Measurements from ENCODE around the gene HIPK2. TPM values are rescaled to one million over a fixed set of nuclear protein-coding genes. Genes with fewer than 3 reads are reported as not detected.

Gene HIPK2
- total and polyA plus RNA-seq, 2 experiments from 2014 or later = 7.3 to 16.9 TPM

DNA sequence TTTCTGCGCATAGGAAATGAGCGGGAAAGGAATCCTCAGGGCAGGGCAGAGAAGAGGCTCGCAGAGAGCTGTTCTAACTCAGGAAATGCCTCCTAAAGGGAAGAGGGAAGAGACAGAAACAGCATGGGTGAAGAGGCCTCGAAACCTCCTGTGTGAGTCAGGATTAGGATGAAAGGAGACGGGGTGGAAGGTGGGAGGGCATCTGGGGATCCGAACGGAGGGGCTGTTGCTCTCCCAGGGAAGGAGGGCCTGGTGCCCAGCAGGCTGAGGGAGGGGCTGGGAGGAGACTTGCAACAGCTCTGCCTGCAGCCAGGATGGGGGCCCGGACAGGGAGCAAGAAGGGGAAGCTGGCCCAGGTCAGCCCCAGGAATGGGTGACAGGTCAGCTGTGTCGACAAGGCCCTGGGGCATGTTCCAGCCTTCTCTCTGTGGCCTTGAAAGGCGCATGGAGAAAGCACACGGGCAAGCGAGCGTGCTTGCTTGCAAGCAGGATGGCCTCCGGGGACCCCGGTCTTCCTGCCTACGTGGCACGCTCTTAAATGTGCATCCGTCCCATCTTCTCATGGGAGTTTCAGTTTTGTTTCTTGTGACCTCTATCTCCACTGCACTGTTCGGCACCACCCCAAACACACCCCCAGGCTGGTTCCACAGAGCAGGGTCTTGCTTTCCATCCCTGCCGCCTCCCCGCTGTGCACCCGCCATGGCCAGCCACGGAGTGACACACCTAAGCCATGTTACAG, 63.5 kb downstream of the HIPK2 start:
- Histone ChIP-seq H3K27me3 (ENCODE audit: insufficient read depth) (no peaks in the 10 kb centered on the region), H3K27ac (ENCODE audit: low read depth) (no peak overlapping the region), H3K36me3 (ENCODE audit: insufficient read depth) (no peaks in the 10 kb centered on the region), H3K4me1 (ENCODE audit: insufficient read depth) (peaks cover 20% of the 10 kb centered on the region), H3K4me2 (no peak overlapping the region), H2AFZ (no peak overlapping the region), H3K4me3 (no peak overlapping the region), H3K79me2 (replicated peaks; ENCODE audit: insufficient read depth) (no peaks in the 10 kb centered on the region; the same call in 1 of the 2 replicates), H4K20me1 (replicated peaks; ENCODE audit: insufficient read depth) (no peaks in the 10 kb centered on the region), H3F3A (replicated peaks; ENCODE audit: low read depth) (no peaks in the 10 kb centered on the region), H3K9me2 (ENCODE audit: insufficient read depth) (0 out of 2 replicates have a peak, but pooled peaks cover 10% of the 10 kb centered on the region)
- H3K4me3 Mint-ChIP-seq = no peak overlapping the region; the same call in 2 of the 3 replicates
- peaks cover 28% of the 10 kb centered on the region for H3K36me3 Mint-ChIP-seq (ENCODE audit: low read depth)
- H3K9me3 Mint-ChIP-seq = no peaks in the 10 kb centered on the region
- no peak for DNase-seq (ENCODE audit: low spot score)
- H3K27me3 Mint-ChIP-seq (ENCODE audit: insufficient read depth, low read depth, poor library complexity) = peaks cover 13% of the 10 kb centered on the region
- TF ChIP-seq POLR2AphosphoS5 (IDR thresholded peaks at IDR 0.05; ENCODE audit: low read depth) (no peak), STAT1 (IDR thresholded peaks at IDR 0.05; ENCODE audit: unreplicated experiment) (no peak), CREB1 (CRISPR knock-in tag; IDR thresholded peaks at IDR 0.05; ENCODE audit: low read depth) (no peak), JUNB (IDR thresholded peaks at IDR 0.05; ENCODE audit: unreplicated experiment) (no peak), ZNF331 (CRISPR knock-in tag; IDR thresholded peaks at IDR 0.05; ENCODE audit: low read depth) (no peak)
- TF ChIP-seq, protein P1, sequence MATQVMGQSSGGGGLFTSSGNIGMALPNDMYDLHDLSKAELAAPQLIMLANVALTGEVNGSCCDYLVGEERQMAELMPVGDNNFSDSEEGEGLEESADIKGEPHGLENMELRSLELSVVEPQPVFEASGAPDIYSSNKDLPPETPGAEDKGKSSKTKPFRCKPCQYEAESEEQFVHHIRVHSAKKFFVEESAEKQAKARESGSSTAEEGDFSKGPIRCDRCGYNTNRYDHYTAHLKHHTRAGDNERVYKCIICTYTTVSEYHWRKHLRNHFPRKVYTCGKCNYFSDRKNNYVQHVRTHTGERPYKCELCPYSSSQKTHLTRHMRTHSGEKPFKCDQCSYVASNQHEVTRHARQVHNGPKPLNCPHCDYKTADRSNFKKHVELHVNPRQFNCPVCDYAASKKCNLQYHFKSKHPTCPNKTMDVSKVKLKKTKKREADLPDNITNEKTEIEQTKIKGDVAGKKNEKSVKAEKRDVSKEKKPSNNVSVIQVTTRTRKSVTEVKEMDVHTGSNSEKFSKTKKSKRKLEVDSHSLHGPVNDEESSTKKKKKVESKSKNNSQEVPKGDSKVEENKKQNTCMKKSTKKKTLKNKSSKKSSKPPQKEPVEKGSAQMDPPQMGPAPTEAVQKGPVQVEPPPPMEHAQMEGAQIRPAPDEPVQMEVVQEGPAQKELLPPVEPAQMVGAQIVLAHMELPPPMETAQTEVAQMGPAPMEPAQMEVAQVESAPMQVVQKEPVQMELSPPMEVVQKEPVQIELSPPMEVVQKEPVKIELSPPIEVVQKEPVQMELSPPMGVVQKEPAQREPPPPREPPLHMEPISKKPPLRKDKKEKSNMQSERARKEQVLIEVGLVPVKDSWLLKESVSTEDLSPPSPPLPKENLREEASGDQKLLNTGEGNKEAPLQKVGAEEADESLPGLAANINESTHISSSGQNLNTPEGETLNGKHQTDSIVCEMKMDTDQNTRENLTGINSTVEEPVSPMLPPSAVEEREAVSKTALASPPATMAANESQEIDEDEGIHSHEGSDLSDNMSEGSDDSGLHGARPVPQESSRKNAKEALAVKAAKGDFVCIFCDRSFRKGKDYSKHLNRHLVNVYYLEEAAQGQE (IDR thresholded peaks at IDR 0.05; ENCODE audit: unreplicated experiment) = no peak
- TF ChIP-seq, protein P2, sequence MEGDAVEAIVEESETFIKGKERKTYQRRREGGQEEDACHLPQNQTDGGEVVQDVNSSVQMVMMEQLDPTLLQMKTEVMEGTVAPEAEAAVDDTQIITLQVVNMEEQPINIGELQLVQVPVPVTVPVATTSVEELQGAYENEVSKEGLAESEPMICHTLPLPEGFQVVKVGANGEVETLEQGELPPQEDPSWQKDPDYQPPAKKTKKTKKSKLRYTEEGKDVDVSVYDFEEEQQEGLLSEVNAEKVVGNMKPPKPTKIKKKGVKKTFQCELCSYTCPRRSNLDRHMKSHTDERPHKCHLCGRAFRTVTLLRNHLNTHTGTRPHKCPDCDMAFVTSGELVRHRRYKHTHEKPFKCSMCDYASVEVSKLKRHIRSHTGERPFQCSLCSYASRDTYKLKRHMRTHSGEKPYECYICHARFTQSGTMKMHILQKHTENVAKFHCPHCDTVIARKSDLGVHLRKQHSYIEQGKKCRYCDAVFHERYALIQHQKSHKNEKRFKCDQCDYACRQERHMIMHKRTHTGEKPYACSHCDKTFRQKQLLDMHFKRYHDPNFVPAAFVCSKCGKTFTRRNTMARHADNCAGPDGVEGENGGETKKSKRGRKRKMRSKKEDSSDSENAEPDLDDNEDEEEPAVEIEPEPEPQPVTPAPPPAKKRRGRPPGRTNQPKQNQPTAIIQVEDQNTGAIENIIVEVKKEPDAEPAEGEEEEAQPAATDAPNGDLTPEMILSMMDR (conservative IDR thresholded peaks at IDR 0.05; ENCODE audit: low read depth in 2 of 2) = no peak
- H3K4me1 Mint-ChIP-seq = peaks cover 42% of the 10 kb centered on the region
- ATAC-seq = peak; percentile 32
- H3K27ac Mint-ChIP-seq = no peak overlapping the region; the same call in 1 of the 2 replicates

DNA sequence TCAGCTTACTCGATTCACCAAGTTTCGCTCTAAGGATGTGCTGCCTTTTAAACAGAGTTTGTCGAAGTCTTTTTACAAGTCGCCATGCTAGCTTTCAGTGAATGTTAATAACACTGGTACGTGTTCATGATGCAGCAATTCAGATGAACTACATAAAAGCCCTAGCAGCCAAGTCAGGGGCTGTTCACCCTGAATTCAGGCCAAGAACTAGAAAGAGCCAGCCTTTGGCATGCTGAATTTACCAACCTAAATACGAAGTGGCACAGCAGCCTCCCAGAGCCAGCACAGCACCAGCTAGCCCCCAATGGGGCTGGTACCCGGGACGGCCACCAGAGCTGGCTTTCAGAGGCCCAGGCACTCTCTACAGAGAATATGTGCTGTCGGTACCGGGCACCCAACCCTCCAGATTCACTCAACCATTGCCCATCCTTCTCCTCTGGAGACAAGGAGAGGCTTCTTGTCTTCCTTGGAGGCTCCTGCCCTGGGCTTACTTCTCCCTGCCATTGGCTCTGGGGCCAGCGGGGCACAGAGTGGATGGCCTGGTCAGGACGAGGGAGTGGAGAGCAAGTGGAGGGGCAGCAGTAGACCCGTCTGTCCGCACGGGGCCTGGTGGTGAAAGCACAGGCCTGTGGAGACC, 64.2 kb downstream of the HIPK2 start:
- Mint-ChIP-seq H3K27me3 (ENCODE audit: insufficient read depth, low read depth, poor library complexity) (peaks cover 13% of the 10 kb centered on the region), H3K4me1 (peaks cover 42% of the 10 kb centered on the region), H3K4me3 (no peak overlapping the region; the same call in 2 of the 3 replicates), H3K27ac (no peak overlapping the region), H3K9me3 (no peaks in the 10 kb centered on the region), H3K36me3 (ENCODE audit: low read depth) (peaks cover 28% of the 10 kb centered on the region)
- H3F3A ChIP-seq (replicated peaks; ENCODE audit: low read depth) = no peaks in the 10 kb centered on the region
- H3K4me1 ChIP-seq (ENCODE audit: insufficient read depth) = peaks cover 20% of the 10 kb centered on the region
- no peaks in the 10 kb centered on the region for H3K27me3 ChIP-seq (ENCODE audit: insufficient read depth)
- H3K4me2 ChIP-seq = no peak overlapping the region
- H3K36me3 ChIP-seq (ENCODE audit: insufficient read depth) = no peaks in the 10 kb centered on the region
- ATAC-seq (no peak), DNase-seq (ENCODE audit: low spot score) (no peak)
- H3K9me2 ChIP-seq (ENCODE audit: insufficient read depth) = 0 out of 2 replicates have a peak, but pooled peaks cover 8% of the 10 kb centered on the region
- H4K20me1 ChIP-seq (replicated peaks; ENCODE audit: insufficient read depth) = no peaks in the 10 kb centered on the region
- no peaks in the 10 kb centered on the region; the same call in 1 of the 2 replicates for H3K79me2 ChIP-seq (replicated peaks; ENCODE audit: insufficient read depth)
- H3K4me3 ChIP-seq = no peak overlapping the region
- H2AFZ ChIP-seq = no peak overlapping the region
- 0 out of 2 replicates have a peak overlapping the region, but pooled peaks have one; percentile 78 for H3K27ac ChIP-seq (ENCODE audit: low read depth)
- TF ChIP-seq ZNF331 (CRISPR knock-in tag; IDR thresholded peaks at IDR 0.05; ENCODE audit: low read depth) (no peak), ZNF114 (CRISPR knock-in tag; IDR thresholded peaks at IDR 0.05) (no peak), EZH2 (IDR thresholded peaks at IDR 0.05; ENCODE audit: low read depth, unreplicated experiment) (no peak), CREB1 (CRISPR knock-in tag; IDR thresholded peaks at IDR 0.05; ENCODE audit: low read depth) (no peak), EZH2phosphoT487 (IDR thresholded peaks at IDR 0.05; ENCODE audit: unreplicated experiment) (no peak), JUNB (IDR thresholded peaks at IDR 0.05; ENCODE audit: unreplicated experiment) (no peak), POLR2AphosphoS5 (IDR thresholded peaks at IDR 0.05; ENCODE audit: low read depth) (no peak), NANOG (IDR thresholded peaks at IDR 0.05; ENCODE audit: borderline replicate concordance) (no peak), STAT1 (IDR thresholded peaks at IDR 0.05; ENCODE audit: unreplicated experiment) (no peak)
- TF ChIP-seq, protein P2 (conservative IDR thresholded peaks at IDR 0.05; ENCODE audit: low read depth in 2 of 2) = no peak
- TF ChIP-seq, protein P3, sequence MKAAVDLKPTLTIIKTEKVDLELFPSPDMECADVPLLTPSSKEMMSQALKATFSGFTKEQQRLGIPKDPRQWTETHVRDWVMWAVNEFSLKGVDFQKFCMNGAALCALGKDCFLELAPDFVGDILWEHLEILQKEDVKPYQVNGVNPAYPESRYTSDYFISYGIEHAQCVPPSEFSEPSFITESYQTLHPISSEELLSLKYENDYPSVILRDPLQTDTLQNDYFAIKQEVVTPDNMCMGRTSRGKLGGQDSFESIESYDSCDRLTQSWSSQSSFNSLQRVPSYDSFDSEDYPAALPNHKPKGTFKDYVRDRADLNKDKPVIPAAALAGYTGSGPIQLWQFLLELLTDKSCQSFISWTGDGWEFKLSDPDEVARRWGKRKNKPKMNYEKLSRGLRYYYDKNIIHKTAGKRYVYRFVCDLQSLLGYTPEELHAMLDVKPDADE (IDR thresholded peaks at IDR 0.05) = no peak

All from GM23338 (cell line).